AG04450 (cell line): ENCODE data around the gene CD82. TPM values are rescaled to one million over a fixed set of nuclear protein-coding genes. Genes with fewer than 3 reads are reported as not detected.

Experiments used
- CTCF ChIA-PET: fragments of 300-600, 350-600 bp; formaldehyde crosslinking; extraction: SDS; loops from one replicate; lab custom pipeline; 2022; ENCODE audit warnings: antibody characterized with exemption, inconsistent platforms; lab: Charles Lee
- POLR2A ChIA-PET: fragments of 350-600 bp; formaldehyde crosslinking; extraction: SDS; loops from one replicate; lab custom pipeline; 2021; ENCODE audit warnings: antibody characterized with exemption, inconsistent platforms; lab: Yijun Ruan, JAX
- DNase-seq: peaks from one replicate; pipeline ENCODE4 v3.0.0-alpha.2; 2011; ENCODE audit warnings: low read depth, low spot score
- H3K27ac ChIP-seq: one replicate; pipeline ENCODE4 v1.5.1; 2012; ENCODE audit warnings: low read depth, low read length, control low read depth
- H3K27me3 ChIP-seq: one replicate; pipeline ENCODE4 v1.6.0; 2012; ENCODE audit warnings: low read length; ENCODE audit not compliant: control insufficient read depth, insufficient read depth
- H3K4me3 ChIP-seq: 2 replicates; pipeline ENCODE4 v1.5.1; 2011; ENCODE audit warnings: mild to moderate bottlenecking, low read depth, low read length, control low read depth
- H3K9me3 ChIP-seq: 2 replicates; pipeline ENCODE4 v1.5.1; 2012; ENCODE audit warnings: low read length; ENCODE audit not compliant: control insufficient read depth, insufficient read depth
- CTCF ChIP-seq: IDR thresholded peaks from 2 replicates; pipeline ENCODE4 v1.5.1; 2011; ENCODE audit warnings: low read depth, low read length, control low read depth, inconsistent platforms
- polyA plus RNA-seq: library from polyadenylated mRNA; depleted of rRNA; stranded (reverse); fragments of >200 nt; gene quantifications from 2 replicates; pipeline ENCODE4 v1.2.3, GENCODE V29; 2011

Gene CD82
- polyA plus RNA-seq, 1 experiment, result 49.3 TPM

- ChIA-PET POLR2A (no interaction called here), CTCF (no interaction called here)
- Histone ChIP-seq H3K9me3 (no peaks in the 10 kb centered on the region; the same call in 1 of the 2 replicates), H3K27ac (no peak overlapping the region), H3K27me3 (peaks cover 5% of the 10 kb centered on the region), H3K4me3 (no peak overlapping the region)
- DNase-seq, result no peak
- no peak for TF ChIP-seq CTCF
Observed at GRCh38 chr11:44630511-44631210, 65.2 kb downstream of the CD82 start.

GRCh38 chr11:44631831-44632230, 66.4 kb downstream of the CD82 start:
- POLR2A ChIA-PET, result no interaction called here

GRCh38 chr11:44632466-44633123, 67.1 kb downstream of the CD82 start:
- H3K27ac ChIP-seq, result no peak overlapping the region
- ChIA-PET CTCF (interaction anchor here (0.6 to 1.6 kb wide), 10 partner anchors 11 to 285 kb away, joined by 3 to 5 read pairs (median 3); no protein-coding TSS in a partner anchor), POLR2A (no interaction called here)
- H3K4me3 ChIP-seq, result no peak overlapping the region
- TF ChIP-seq CTCF, result peak; percentile 47
- no peaks in the 10 kb centered on the region for H3K9me3 ChIP-seq
- DNase-seq, result no peak
- H3K27me3 ChIP-seq, result peaks cover 5% of the 10 kb centered on the region

More at GRCh38 chr11:44631831-44632230, 66.4 kb downstream of the CD82 start:
- CTCF ChIA-PET, result interaction anchor here (0.7 to 1.3 kb wide), 6 partner anchors 10 to 279 kb away, joined by 3 to 5 read pairs (median 4); no protein-coding TSS in a partner anchor
- no peaks in the 10 kb centered on the region for H3K9me3 ChIP-seq
- no peak for DNase-seq
- no peak overlapping the region for H3K27ac ChIP-seq
- H3K4me3 ChIP-seq, result no peak overlapping the region
- TF ChIP-seq CTCF, result no peak
- peaks cover 5% of the 10 kb centered on the region for H3K27me3 ChIP-seq

GRCh38 chr11:44633641-44634040, 68.2 kb downstream of the CD82 start:
- Histone ChIP-seq H3K4me3 (no peak overlapping the region), H3K27ac (no peak overlapping the region), H3K27me3 (peaks cover 7% of the 10 kb centered on the region), H3K9me3 (no peaks in the 10 kb centered on the region)
- ChIA-PET CTCF (interaction anchor here (0.6 to 1.8 kb wide), 8 partner anchors 11 to 278 kb away, joined by 3 to 9 read pairs (median 4); no protein-coding TSS in a partner anchor), POLR2A (interaction anchor here (0.7 kb wide), 1 partner anchor 275 kb away, joined by 8 read pairs; no protein-coding TSS in a partner anchor)
- no peak for DNase-seq
- peak; percentile 38 for TF ChIP-seq CTCF
